Activated T-cell treated with anti-CD3 and anti-CD28 coated beads, Interleukin-2, amount 50 U/mL, for 4 hours (primary cell): Measurements from ENCODE around the gene SYNE1. TPM values are rescaled to one million over a fixed set of nuclear protein-coding genes. Genes with fewer than 3 reads are reported as not detected.

Source experiments
- ATAC-seq, 2 donors: fragments of 200-7000 bp; cut with Tn5 transposase; one replicate each; pipeline ENCODE4 v1.10.0; 2021
- DNase-seq: peaks from one replicate; pipeline ENCODE4 v3.0.0-alpha.2; 2020
- H3K27me3 Mint-ChIP-seq: one replicate; pipeline ENCODE4 v1.8.0; 2021; ENCODE audit warnings: low read depth, mixed read lengths
- H3K36me3 Mint-ChIP-seq: one replicate; pipeline ENCODE4 v1.8.0; 2022; ENCODE audit warnings: mixed read lengths; ENCODE audit not compliant: insufficient read depth
- H3K4me1 Mint-ChIP-seq: one replicate; pipeline ENCODE4 v1.8.0; 2021; ENCODE audit warnings: low read depth, mixed read lengths
- H3K4me3 Mint-ChIP-seq: one replicate; pipeline ENCODE4 v1.8.0; 2021; ENCODE audit warnings: mild to moderate bottlenecking, moderate library complexity, mixed read lengths
- H3K9me3 Mint-ChIP-seq: one replicate; pipeline ENCODE4 v1.8.0; 2021; ENCODE audit warnings: mixed read lengths
- total RNA-seq, 3 donors: library from RNA; stranded (reverse); gene quantifications; one replicate each; pipeline ENCODE4 v1.2.1, GENCODE V29; 2021

Gene SYNE1
- total RNA-seq, 3 donors from 2014 or later: 11.0 to 16.1 (median 11.1) TPM

DNA sequence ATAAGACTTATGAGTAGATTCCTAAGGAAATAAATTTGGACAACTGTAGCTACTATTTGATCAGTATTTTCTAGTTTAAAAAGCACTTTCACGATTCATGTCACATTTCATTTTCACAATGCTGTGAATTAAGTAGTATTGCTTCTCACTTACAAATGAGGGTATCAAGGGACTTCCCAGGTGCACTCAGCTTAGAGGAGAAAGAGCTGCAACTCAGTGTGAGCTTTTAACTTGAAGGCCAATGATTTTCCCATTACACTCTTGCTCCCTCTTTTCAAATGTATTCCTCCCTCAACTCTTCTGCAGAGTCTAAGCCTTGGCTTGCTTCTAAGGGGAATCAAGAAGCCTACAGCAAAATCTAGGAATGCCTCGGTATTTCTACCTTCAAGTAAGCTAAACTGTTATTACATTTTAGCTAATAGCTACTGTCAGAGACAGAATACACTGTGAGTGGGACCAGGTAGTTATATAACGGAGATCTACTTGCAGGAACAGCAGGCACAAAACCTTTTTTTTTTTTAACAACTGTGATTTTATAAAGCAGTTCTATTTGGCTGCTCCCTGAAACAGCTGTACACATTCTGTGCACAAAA lies 339.0 kb downstream of the SYNE1 start:
- no peaks in the 10 kb centered on the region for H3K9me3 Mint-ChIP-seq
- peaks cover 40% of the 10 kb centered on the region for H3K4me1 Mint-ChIP-seq
- peaks cover 5% of the 10 kb centered on the region for H3K36me3 Mint-ChIP-seq
- no peaks in the 10 kb centered on the region for H3K27me3 Mint-ChIP-seq
- ATAC-seq: no peak
- H3K4me3 Mint-ChIP-seq: no peak overlapping the region
- no peak for DNase-seq

DNA sequence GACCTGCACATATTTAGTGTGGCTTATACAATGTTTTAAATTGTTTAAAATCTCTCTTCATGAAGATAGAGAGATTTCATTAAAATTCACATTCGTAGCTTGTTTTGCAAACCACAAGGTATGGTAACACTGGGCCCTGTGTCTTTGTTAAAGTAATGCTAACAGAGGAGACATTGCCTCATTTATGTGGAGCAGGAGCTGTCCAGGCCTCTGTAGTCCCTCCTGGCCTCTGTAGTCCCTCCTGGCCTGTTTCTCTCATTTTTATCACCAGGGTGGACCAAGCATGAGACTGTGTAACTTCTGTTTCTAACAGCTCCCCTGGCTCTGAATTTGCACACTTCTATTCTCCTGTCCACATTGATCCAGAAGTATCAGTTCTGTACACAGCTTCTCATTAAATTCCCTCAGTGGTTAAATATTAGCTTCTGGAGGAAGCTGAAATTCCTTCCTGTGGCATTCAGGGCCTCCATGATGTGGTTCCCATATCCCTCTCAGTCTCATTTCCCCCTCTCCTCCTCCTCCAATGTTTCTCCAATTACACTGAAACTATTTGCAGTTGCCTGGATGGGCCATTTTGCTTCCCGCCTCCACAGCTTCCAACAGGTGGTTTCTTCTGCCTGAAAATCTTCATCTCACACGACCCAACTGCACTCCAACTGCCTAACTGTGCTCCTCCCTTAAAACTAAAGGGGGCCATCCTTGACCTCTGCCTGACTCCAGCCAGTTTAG lies 340.4 kb downstream of the SYNE1 start:
- H3K4me1 Mint-ChIP-seq: peaks cover 40% of the 10 kb centered on the region
- peaks cover 9% of the 10 kb centered on the region for H3K36me3 Mint-ChIP-seq

DNA sequence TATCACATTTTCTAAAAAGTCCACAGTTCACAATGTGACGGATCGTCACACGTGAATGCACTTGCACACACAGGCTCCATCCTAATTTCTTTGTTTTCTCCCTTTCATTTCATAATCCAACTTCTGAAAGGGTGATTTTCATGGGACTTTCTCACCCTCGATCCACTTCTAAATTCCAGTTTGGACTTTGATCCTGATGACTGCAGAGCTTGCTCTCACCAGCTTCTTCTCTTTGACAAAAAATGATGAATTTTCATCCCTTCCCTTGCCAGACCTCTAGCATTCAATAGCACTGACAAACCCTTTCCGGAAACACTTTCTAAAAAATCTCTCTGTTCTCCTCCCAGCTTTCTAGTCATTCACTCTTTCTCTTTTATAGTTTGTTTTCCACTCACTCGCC lies 341.2 kb downstream of the SYNE1 start:
- Mint-ChIP-seq H3K36me3 (peaks cover 14% of the 10 kb centered on the region), H3K4me3 (no peak overlapping the region), H3K4me1 (peaks cover 37% of the 10 kb centered on the region), H3K9me3 (no peaks in the 10 kb centered on the region), H3K27me3 (no peaks in the 10 kb centered on the region)
- ATAC-seq (no peak), DNase-seq (no peak)

More for the DNA sequence above, 340.4 kb downstream of the SYNE1 start:
- ATAC-seq (no peak), DNase-seq (no peak)
- Mint-ChIP-seq H3K4me3 (no peak overlapping the region), H3K9me3 (no peaks in the 10 kb centered on the region), H3K27me3 (no peaks in the 10 kb centered on the region)

DNA sequence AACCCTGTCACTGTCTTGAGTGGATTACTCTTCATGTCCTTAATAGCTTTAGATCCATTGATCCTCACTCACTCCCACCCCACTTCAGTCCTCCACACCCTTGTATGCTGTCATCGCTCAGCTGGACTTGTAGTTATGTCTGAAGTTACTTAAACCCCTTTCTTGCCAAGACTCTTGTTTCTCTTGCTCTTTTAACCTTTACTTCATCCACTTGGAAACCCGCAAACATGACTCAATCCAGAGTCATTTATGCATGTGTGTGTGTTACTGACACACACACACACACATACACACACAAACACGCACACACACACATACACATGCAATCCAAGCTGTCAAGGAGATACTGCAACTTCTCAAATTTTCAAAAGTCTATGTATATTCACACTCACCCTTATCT lies 341.8 kb downstream of the SYNE1 start:
- no peak for DNase-seq
- Mint-ChIP-seq H3K27me3 (no peaks in the 10 kb centered on the region), H3K36me3 (peaks cover 16% of the 10 kb centered on the region), H3K4me1 (peaks cover 31% of the 10 kb centered on the region), H3K9me3 (no peaks in the 10 kb centered on the region), H3K4me3 (no peak overlapping the region)
- ATAC-seq: no peak

DNA sequence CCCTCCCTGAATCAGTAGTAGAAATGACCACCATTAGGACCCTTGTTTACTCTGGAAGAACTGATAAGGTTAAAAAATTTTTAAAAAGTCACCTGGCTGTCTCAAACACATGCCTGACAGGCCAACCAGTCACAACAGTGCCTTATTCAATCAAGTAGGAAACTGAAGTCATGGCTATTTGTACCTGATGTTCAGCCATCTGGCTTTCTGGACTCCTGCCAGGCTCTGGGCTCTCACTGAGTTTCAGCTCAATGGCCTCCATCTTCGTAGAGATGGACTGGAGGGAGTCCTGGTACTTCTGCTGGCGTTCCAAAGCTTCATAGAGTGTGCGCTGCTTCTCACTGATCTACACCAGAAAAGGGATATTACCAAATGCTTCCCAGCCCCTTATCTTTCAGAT lies 343.8 kb downstream of the SYNE1 start:
- DNase-seq (no peak), ATAC-seq (no peak)
- H3K27me3 Mint-ChIP-seq: no peaks in the 10 kb centered on the region
- no peak overlapping the region for H3K4me3 Mint-ChIP-seq
- no peaks in the 10 kb centered on the region for H3K9me3 Mint-ChIP-seq
- peaks cover 19% of the 10 kb centered on the region for H3K36me3 Mint-ChIP-seq
- peaks cover 18% of the 10 kb centered on the region for H3K4me1 Mint-ChIP-seq

DNA sequence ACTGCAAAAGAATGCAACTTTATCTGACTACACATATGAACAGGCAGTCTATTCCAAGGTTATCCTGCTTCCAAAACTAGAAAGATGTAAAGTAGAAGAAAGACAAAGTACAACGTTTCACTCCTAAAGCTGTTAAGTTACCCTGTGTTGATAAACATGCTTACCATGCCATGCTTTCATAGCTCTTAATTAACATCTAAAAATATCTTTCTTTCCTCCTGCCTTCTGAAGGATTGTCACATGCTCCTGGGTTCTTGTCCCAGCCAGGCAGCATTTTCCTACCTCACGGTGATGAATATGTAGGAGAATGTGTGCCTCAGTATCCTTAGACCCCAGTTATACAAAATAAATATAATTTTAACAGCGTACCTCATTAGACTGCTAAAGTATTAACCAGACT lies 344.6 kb downstream of the SYNE1 start:
- no peak for ATAC-seq
- Mint-ChIP-seq H3K9me3 (no peaks in the 10 kb centered on the region), H3K27me3 (no peaks in the 10 kb centered on the region), H3K4me1 (peaks cover 14% of the 10 kb centered on the region), H3K4me3 (no peak overlapping the region), H3K36me3 (peaks cover 23% of the 10 kb centered on the region)
- DNase-seq: no peak

DNA sequence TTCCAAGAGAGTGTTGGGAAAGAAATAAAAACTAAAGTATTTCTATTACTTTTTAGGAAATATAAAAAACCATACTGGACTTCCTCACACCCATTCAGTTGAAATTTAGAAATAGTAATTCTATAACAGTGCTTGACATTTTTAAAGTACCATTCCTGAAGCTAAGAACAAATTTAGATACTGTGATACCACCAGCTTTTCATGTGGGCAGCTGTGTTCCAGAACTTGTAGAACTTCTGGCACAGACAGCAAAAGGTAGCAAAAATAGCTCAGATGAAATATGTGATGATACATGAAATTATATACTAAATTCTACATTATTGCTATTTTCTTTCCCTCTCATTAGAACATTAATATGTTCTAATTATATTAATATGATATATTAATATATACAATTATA lies 346.5 kb downstream of the SYNE1 start:
- peaks cover 7% of the 10 kb centered on the region for H3K4me1 Mint-ChIP-seq
- H3K36me3 Mint-ChIP-seq: peaks cover 28% of the 10 kb centered on the region
- H3K27me3 Mint-ChIP-seq: no peaks in the 10 kb centered on the region
- no peaks in the 10 kb centered on the region for H3K9me3 Mint-ChIP-seq
- ATAC-seq: no peak
- no peak overlapping the region for H3K4me3 Mint-ChIP-seq
- DNase-seq: no peak

DNA sequence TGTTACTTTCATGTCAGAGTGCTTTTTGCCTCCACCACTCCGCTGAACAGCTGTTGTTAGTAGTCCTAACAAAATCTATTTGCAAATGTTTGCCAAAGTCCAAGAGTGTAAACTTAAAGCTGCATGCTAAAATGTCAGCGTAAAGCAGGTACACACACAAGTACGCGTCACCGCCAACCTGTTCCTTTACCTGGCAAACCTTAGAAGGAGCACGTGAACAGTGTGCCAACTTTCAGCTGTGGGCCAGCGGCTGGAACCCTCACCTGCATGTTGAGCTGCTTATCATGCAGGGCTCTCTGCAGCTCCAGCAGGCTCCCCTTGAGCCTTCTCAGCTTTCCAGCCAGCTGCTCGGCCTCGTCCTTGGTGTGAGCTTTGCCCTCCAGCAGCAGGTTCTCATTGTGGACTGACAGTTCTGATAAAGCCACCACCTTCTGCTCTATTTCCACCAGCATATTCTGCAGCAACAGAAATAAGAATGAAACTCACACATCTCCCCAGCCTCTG lies 359.3 kb downstream of the SYNE1 start:
- Mint-ChIP-seq H3K9me3 (no peaks in the 10 kb centered on the region), H3K36me3 (peaks cover 22% of the 10 kb centered on the region), H3K4me1 (no peaks in the 10 kb centered on the region), H3K27me3 (no peaks in the 10 kb centered on the region), H3K4me3 (no peak overlapping the region)
- ATAC-seq: no peak
- no peak for DNase-seq

DNA sequence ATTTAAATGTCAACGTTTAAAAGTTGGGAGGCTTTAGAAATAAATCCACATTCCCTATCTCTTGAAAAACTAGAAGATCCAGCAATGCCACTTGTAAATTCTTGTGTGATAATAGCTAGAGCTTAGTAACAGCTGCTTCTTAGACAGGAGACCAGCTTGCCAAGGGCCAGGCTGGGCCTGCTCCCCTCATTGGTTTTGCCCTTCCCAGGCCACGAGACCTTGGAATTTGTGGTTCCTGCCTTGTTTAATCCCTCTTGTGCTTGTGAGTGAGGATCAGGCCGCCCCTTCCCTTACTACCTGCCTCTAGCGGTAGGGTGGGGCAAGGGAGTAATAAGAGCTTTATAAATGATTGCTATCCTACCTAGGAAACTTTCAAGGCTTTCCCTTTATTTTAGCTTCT lies 363.5 kb downstream of the SYNE1 start:
- no peak overlapping the region for H3K4me3 Mint-ChIP-seq
- peaks cover 23% of the 10 kb centered on the region for H3K36me3 Mint-ChIP-seq
- H3K4me1 Mint-ChIP-seq: peaks cover 3% of the 10 kb centered on the region
- no peaks in the 10 kb centered on the region for H3K27me3 Mint-ChIP-seq
- ATAC-seq: no peak
- no peak for DNase-seq
- no peaks in the 10 kb centered on the region for H3K9me3 Mint-ChIP-seq

DNA sequence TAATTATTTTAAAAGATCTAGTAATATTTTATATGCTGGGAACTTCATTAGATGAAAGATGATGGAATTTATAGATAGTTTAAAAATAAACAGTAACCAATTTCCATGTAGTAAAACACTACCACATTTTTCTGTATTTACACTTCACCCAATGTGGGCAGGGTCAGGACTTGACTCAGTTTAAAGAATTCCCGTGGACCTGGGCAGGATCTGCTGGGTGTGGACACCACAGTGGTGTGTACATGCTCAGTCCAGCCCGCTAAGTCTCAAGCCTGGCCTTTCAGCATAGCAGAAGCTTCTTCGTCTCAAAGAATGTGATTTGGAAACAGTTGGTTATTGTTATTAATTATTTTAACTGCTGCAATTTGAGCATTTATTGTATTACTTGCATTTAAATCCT lies 364.2 kb downstream of the SYNE1 start:
- H3K4me3 Mint-ChIP-seq: no peak overlapping the region
- peaks cover 21% of the 10 kb centered on the region for H3K36me3 Mint-ChIP-seq
- no peak for ATAC-seq
- no peaks in the 10 kb centered on the region for H3K9me3 Mint-ChIP-seq
- H3K4me1 Mint-ChIP-seq: peaks cover 3% of the 10 kb centered on the region
- DNase-seq: no peak
- H3K27me3 Mint-ChIP-seq: no peaks in the 10 kb centered on the region

DNA sequence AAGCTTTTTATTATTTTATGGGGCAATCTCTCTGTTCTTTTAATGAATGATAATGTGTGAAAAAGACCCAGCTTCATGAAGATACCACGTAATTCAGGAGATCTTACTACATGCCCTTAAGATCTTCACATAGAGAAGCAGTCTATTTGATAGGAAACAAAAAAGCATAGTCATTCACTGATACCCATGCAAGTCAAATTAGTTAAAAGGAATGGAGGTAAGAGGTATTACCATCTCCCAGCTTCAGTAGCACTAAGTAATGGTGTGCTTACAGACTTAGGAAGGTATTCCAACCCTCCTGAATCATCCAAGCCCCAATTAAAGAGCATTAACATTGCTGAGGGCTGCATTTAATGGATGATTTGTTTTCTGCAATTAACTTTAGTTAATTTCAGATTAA lies 364.7 kb downstream of the SYNE1 start:
- ATAC-seq (no peak), DNase-seq (no peak)
- Mint-ChIP-seq H3K4me1 (peaks cover 3% of the 10 kb centered on the region), H3K4me3 (no peak overlapping the region), H3K27me3 (no peaks in the 10 kb centered on the region), H3K36me3 (peaks cover 20% of the 10 kb centered on the region), H3K9me3 (no peaks in the 10 kb centered on the region)

DNA sequence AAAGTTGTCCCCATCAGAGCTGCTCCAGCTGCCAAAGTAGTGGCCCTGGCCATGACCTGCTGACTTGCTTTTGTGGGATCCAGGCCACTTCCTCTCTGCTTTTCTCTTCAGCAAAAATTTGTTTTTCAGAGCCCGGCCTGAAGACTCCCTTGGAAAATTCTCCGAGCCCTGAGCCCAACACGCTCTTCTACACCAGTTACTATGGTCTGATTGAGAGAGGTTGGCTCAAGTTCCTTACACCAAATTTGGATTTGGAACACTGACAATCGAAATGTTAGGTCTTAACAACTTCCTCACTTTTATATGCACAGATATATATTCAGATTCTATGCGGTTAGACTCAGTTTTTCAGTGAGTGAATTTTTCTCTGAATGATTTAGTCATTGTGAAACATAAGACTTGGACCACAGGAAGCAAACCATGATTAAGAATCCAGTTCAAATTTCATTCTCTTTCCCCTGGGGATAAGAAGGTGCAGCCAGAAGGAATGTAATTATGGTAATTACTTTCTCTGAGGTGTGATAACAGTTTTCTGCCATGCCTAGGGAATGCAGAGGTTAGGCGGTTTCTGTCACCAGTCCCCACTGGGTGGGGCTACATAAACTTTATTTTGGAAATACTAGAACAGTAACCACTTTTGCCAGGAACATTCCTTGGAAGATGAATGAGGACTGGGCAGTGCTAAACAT lies 365.2 kb downstream of the SYNE1 start:
- peaks cover 3% of the 10 kb centered on the region for H3K4me1 Mint-ChIP-seq
- H3K36me3 Mint-ChIP-seq: peaks cover 20% of the 10 kb centered on the region
- DNase-seq: no peak
- no peak for ATAC-seq
- no peaks in the 10 kb centered on the region for H3K27me3 Mint-ChIP-seq
- H3K9me3 Mint-ChIP-seq: no peaks in the 10 kb centered on the region
- no peak overlapping the region for H3K4me3 Mint-ChIP-seq

DNA sequence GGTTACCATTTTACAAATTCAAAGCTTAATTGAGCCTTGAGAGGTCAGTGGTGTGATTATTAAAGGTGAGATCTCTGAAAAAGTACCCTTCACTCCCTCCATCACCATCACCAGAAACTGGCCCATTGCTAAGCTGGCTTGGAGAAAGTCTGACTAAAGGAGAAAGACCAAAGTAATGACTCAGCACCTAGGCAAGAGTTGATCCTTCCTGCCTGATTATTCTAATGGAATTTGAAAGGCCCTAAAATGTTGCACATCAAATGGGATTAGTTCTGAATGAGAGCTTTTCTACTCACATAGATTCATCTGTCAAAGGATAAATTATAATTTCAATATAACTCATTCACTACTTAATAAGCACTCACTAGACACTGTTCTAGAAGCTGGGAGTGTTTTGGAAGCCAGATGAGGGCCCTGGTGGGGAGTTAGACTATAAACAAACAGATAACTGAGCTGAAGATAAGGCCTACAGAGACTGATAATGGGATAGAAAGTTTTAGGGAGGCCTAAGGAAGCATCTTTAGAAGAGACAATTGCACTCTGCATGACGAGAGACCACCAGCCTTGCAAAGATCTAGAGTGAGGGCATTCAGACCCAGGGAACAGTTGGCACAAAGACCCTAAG lies 366.7 kb downstream of the SYNE1 start:
- ATAC-seq: no peak

DNA sequence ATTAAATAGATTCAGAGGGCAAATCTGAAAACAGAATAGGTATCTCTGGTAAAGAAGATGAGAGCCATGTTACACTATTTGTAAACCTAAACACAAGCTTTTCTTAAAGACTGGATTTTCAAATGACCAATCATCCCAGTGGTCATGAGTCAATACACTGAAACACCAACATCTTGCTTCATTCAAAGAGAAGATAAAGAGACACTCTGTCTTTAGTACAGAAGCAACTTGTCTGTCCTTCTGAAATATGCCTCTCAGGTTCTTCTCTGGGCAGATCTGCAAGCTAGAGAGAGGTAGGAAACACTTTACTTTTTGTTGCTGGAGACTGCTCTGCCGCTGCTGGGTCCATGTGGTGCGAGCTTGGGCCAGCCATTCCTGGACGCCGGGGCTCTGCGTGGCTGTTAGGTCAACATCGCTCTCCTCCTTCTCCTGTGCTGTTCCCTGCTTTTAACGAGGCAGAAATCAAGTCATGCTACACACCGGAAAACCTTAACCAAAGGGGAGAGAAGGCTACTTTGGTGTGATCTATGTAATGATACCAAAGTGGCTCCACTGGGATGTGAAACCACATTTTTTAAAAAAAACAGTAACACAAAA lies 368.2 kb downstream of the SYNE1 start:
- ATAC-seq: no peak
- Mint-ChIP-seq H3K4me1 (peaks cover 3% of the 10 kb centered on the region), H3K4me3 (no peak overlapping the region), H3K36me3 (peaks cover 28% of the 10 kb centered on the region), H3K9me3 (no peaks in the 10 kb centered on the region), H3K27me3 (no peaks in the 10 kb centered on the region)
- DNase-seq: no peak

More for the DNA sequence above, 366.7 kb downstream of the SYNE1 start:
- H3K36me3 Mint-ChIP-seq: peaks cover 23% of the 10 kb centered on the region
- H3K27me3 Mint-ChIP-seq: no peaks in the 10 kb centered on the region
- no peaks in the 10 kb centered on the region for H3K9me3 Mint-ChIP-seq
- no peak for DNase-seq
- H3K4me3 Mint-ChIP-seq: no peak overlapping the region
- H3K4me1 Mint-ChIP-seq: peaks cover 3% of the 10 kb centered on the region
